Subcutaneous adipose tissue (tissue), 4 donors: ENCODE results near the gene NCBP3. TPM values are rescaled to one million over a fixed set of nuclear protein-coding genes. Genes with fewer than 3 reads are reported as not detected.

Experiments
- CTCF ChIP-seq: fragments of 450-650 bp; IDR thresholded peaks from one replicate; pipeline ENCODE4 v1.5.1; 2016; ENCODE audit warnings: low read depth, mild to moderate bottlenecking, control low read depth, antibody characterized with exemption, moderate library complexity
- total RNA-seq, 4 donors: library from RNA; depleted of rRNA; stranded (reverse); fragments of >200 nt; gene quantifications; one replicate each; pipeline ENCODE4 v1.1.0, GENCODE V29; 2016

The NCBP3 gene
- total RNA-seq, 4 donors from 2014 or later: 21.6 to 26.4 (median 23.6) TPM

GRCh38 chr17:3773966-3774365 is 72.1 kb downstream of the NCBP3 start:
- no peak for TF ChIP-seq CTCF

GRCh38 chr17:3773511-3773910 is 72.5 kb downstream of the NCBP3 start:
- no peak for TF ChIP-seq CTCF

- TF ChIP-seq CTCF: no peak
Observed at GRCh38 chr17:3772764-3773163, 73.3 kb downstream of the NCBP3 start.

GRCh38 chr17:3771140-3771539 is 74.9 kb downstream of the NCBP3 start:
- TF ChIP-seq CTCF: no peak

- no peak for TF ChIP-seq CTCF
Observed at GRCh38 chr17:3770466-3770865, 75.6 kb downstream of the NCBP3 start.

- no peak for TF ChIP-seq CTCF
Observed at GRCh38 chr17:3768769-3769168, 77.3 kb downstream of the NCBP3 start.

- TF ChIP-seq CTCF: no peak
Observed at GRCh38 chr17:3768341-3768740, 77.7 kb downstream of the NCBP3 start.
